Heart left ventricle (tissue), 13 donors: Measurements from ENCODE around the gene PARD3B.
A peak's percentile ranks its signal among the peaks of the same experiment; 100 is the strongest.

Source experiments
- POLR2A ChIP-seq, 2 donors: fragments of 450-650 bp; IDR thresholded peaks; one replicate each; pipeline ENCODE4 v1.6.1; 2017; ENCODE audit warnings: antibody characterized with exemption in 2 of 2, mild to moderate bottlenecking in 2 of 2, moderate library complexity in 2 of 2
- TF ChIP-seq, protein P1 (sequence below), 12 donors: fragments of 200-600 bp; sonication (generic) in 4 of 12; IDR thresholded peaks; one replicate each; pipeline versions ENCODE4 v1.5.0 to v1.8.0; 2018 to 2022; ENCODE audit warnings: antibody characterized with exemption in 12 of 12, mild to moderate bottlenecking in 5 of 12
- donor health status: ischemic (EF 13 %, LVEDD 7.1; RV severe dilation, severe dysfunction).
- donor health status: DM: no; HTN: yes; CAD: no.
- donor health status: DM: no; HTN: no; CAD: no.
- donor health status: ischemic (EF 25% LVEDD 6.9; RV normal size, moderate dysfunction).
- donor health status: ischemic (EF 25% LVEDD 5.7; RV mildly dilated, moderate dysfunction).
- donor health status: ischemic (EF 35%, LVEDD 5.7; RV mildly dilated, moderate dysfunction).
- donor health status: nonischemic (EF 11% LVEDD 7.7; RV severe dilation, severe dysfunction).
- donor health status: DM: yes; HTN: yes; CAD: no.
- donor health status: PGD.
- donor health status: ischemic (EF 29% LVEDD 5.4; RV normal size, mild dysfunction).
- donor health status: nonischemic (EF 23%, LVEDD 6.1; RV moderate dilation, normal function).

DNA sequence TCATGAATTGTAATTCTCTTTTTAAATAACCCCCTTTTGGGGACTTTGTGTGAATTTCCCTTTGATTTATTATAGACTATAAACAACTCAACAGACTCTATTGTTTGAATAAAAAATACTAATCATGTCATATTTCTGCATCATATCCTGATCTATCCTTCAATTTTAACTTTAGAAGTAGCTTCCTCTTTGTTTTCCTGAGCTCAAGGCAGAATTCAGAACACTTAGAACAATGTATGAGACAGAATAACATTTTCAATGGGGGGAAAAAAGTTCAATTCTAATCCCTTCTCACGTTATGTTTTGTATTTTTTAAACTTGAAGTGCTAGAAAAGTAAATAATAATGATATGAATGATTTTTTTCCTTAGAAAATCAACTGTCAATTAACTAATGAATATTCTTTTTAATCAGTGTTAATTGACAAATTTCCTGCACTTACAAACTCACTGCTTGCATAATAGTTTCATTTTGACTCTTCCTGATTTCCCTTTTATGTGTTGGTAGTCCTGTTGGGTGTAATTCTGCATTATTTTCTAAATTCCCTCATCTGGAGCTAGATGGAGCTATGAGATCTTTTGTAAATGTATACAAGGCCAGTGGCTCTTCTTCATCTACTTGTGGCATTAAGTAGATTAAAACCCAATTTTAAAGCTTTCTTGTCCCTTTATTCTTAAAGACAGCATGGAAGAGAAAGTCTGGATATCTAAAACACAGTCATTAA, 326.1 kb downstream of the PARD3B start:
- TF ChIP-seq, protein P1, sequence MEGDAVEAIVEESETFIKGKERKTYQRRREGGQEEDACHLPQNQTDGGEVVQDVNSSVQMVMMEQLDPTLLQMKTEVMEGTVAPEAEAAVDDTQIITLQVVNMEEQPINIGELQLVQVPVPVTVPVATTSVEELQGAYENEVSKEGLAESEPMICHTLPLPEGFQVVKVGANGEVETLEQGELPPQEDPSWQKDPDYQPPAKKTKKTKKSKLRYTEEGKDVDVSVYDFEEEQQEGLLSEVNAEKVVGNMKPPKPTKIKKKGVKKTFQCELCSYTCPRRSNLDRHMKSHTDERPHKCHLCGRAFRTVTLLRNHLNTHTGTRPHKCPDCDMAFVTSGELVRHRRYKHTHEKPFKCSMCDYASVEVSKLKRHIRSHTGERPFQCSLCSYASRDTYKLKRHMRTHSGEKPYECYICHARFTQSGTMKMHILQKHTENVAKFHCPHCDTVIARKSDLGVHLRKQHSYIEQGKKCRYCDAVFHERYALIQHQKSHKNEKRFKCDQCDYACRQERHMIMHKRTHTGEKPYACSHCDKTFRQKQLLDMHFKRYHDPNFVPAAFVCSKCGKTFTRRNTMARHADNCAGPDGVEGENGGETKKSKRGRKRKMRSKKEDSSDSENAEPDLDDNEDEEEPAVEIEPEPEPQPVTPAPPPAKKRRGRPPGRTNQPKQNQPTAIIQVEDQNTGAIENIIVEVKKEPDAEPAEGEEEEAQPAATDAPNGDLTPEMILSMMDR (IDR thresholded peaks at IDR 0.05) = peak in 11 of 12 donors; percentile 11 to 56 (median 38)
- TF ChIP-seq POLR2A (IDR thresholded peaks at IDR 0.05) = no peak
